Renal cortex interstitium (tissue), 15 donors: ENCODE data around the gene CCDC179. TPM values are rescaled to one million over a fixed set of nuclear protein-coding genes. Genes with fewer than 3 reads are reported as not detected.

Experiments used
- DNase-seq, 11 donors: peaks; one replicate each; pipeline ENCODE4 v3.0.0-alpha.2; 2013; ENCODE audit warnings: low read depth in 9 of 11, low spot score in 4 of 11; ENCODE audit errors: extremely low read depth in 1 of 11
- long read RNA-seq, 16 experiments: transcript quantifications; one replicate each; lab custom pipeline, GENCODE V29; 2026
- polyA plus RNA-seq, 3 donors: library from polyadenylated mRNA; unstranded; fragments of 120-200 nt; gene quantifications; one replicate each; pipeline ENCODE4 v1.2.1, GENCODE V29; 2013; ENCODE audit not compliant: insufficient read length in 3 of 3

The CCDC179 gene
- not detected for polyA plus RNA-seq
- long read RNA-seq, donor 1, result 0 reads
- long read RNA-seq, donor 2, result 0 reads
- long read RNA-seq, donor 3, result 0 reads
- long read RNA-seq, donor 4, result 0 reads
- long read RNA-seq, donor 5, result 0 reads
- long read RNA-seq, donor 6, result 0 reads
- long read RNA-seq, donor 7, result 0 reads
- long read RNA-seq, donor 8, result 0 reads
- long read RNA-seq, donor 9, result 0 reads
- long read RNA-seq, donor 10, result 0 reads
- long read RNA-seq, donor 11, result 0 reads
- long read RNA-seq, donor 12, result 0 reads
- long read RNA-seq, donor 13, result 0 reads
- long read RNA-seq, donor 14, result 0 reads
- long read RNA-seq, donor 15, result 0 reads
- long read RNA-seq, donor 16, result 0 reads

DNA sequence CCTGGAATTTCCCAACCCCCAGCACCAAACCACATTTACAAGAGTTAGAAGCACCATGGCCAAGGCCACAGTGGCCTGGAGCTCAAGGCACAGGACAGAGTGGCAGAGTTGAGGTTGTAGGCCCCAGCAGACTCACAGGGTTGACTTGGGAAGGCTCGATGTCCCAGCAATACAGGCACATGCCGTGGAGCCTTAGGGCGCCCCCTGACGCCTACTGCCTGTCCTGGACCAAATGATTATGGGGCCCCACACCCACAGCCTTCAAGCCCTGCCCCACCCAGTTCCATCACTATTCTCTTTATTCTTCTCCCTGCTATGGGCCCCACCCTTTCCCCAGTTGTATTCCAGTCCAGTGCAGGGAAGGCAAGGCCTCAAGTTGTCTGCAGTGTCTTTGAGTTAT is at the start of gene CCDC179:
Gene CCDC179 (minus strand): TSS at position 234 of the 400 bp plus-strand sequence. CDS start 53 bp downstream, at position 181.
- DNase-seq, result no peak

GRCh38 chr11:22903782-22904181 is 43.5 kb upstream of the CCDC179 start:
- DNase-seq, result no peak

- no peak for DNase-seq
These were observed 41.3 kb upstream of the CCDC179 start for GRCh38 chr11:22901603-22902002.

- DNase-seq, result no peak
These were observed 40.7 kb upstream of the CCDC179 start for GRCh38 chr11:22900764-22901486.

DNA sequence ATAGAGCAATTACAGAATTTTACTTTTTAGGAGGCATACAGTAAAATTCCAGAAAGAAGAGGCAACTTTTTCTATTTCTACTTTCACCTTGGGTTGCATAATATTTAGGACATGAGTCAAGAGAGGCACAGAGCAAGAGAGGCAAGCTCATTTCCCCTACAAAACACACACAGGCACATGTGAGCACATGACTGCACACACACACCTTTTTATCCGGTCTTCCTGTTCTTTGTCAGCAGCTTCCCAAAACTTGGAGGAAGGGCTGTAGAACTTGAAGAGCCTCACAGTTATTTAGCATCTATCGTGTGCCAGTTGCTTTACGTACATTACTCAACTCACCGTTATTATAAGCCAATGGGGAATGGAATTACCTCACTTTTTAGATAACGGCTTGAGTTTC is 37.8 kb upstream of the CCDC179 start:
- no peak for DNase-seq

GRCh38 chr11:22890227-22890626 is 30.0 kb upstream of the CCDC179 start:
- DNase-seq, result no peak

- DNase-seq, result no peak
These were observed 23.9 kb upstream of the CCDC179 start for GRCh38 chr11:22884217-22884616.

GRCh38 chr11:22879630-22880029 is 19.4 kb upstream of the CCDC179 start:
- DNase-seq, result no peak

DNA sequence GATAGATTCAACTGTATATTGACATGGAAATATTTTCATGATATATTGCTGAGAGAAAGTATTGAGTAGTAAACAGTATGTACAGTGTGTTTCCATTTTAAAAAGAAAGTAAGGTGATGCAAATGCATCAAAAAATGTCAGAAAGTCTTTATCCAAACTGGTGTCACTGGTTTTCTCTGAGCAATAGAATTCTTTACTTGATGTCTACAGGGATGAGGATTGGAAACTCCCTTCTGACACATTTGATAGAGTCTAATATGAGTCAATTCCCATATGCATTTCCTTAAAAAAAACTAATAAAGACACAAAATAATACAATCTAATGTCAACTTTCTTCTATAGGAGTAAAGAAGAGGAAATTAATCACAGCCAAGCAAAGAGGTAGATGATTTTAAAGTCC is 18.3 kb upstream of the CCDC179 start:
- no peak for DNase-seq

DNA sequence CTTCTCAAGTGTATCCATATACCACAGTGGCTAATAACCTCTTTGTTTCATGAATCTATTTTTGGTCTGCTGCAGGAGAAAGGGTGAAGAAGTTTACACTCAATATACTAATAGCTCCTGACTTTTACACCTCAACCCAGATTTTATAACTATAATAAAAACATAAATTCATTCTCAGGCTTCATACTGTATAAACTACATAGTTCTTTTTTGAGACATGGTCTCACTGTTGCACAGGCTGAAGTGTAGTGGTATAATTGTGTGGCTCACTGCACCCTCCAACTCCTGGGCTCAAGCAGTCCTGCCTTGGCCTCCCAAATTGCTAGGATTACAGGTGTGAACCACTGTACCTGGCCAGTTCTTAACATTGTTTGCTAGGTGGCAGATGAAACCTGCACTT is 17.8 kb upstream of the CCDC179 start:
- DNase-seq, result no peak

- DNase-seq, result peak; percentile 51 to 86 (median 73)
These were observed 15.7 kb upstream of the CCDC179 start for GRCh38 chr11:22875869-22876473.

GRCh38 chr11:22869325-22869724 is 9.1 kb upstream of the CCDC179 start:
- no peak for DNase-seq

DNA sequence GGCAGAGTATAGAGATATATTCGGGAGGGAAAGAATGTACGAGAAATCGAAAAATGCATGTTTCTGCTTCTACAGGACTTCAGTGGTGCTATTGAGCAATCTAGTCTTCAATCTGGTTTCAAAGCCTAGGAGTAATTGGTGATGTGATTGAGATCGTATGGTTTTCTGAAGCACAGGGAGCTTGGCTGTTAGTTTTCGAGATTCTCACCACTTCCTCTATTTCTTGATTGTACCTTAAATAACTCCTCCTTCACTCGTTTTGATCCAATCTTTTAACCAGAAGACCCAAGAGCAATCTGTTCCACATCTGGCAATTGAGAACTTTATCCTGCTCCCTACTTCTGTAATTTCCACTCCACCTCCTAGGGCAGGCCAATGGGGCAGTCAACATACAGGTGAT is 518 bp downstream of the CCDC179 start:
- DNase-seq, result no peak

DNA sequence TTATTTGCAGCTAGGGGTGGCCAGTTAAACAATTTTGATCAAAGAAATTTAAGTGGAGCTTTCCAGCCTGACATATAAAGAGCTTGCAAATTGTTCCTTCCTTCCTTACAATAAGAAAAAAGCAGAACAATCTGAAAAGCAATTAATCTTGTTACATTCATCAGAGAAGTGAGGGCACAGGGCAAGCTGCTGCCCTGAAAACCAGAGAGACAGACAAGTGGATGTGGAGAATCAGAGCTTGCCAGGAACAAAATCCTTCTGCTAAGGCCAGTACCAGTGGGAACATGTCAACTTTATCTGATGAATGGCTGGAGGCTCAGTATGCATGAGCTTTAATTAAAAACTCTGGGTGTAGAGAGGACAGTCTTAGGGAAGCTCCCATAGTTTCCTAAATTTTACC is 8.8 kb downstream of the CCDC179 start:
- DNase-seq, result no peak

GRCh38 chr11:22846726-22847125 is 13.5 kb downstream of the CCDC179 start:
- DNase-seq, result no peak

GRCh38 chr11:22832315-22833015 is 27.8 kb downstream of the CCDC179 start:
- DNase-seq, result no peak

- no peak for DNase-seq
These were observed 30.2 kb downstream of the CCDC179 start for GRCh38 chr11:22830082-22830414.

DNA sequence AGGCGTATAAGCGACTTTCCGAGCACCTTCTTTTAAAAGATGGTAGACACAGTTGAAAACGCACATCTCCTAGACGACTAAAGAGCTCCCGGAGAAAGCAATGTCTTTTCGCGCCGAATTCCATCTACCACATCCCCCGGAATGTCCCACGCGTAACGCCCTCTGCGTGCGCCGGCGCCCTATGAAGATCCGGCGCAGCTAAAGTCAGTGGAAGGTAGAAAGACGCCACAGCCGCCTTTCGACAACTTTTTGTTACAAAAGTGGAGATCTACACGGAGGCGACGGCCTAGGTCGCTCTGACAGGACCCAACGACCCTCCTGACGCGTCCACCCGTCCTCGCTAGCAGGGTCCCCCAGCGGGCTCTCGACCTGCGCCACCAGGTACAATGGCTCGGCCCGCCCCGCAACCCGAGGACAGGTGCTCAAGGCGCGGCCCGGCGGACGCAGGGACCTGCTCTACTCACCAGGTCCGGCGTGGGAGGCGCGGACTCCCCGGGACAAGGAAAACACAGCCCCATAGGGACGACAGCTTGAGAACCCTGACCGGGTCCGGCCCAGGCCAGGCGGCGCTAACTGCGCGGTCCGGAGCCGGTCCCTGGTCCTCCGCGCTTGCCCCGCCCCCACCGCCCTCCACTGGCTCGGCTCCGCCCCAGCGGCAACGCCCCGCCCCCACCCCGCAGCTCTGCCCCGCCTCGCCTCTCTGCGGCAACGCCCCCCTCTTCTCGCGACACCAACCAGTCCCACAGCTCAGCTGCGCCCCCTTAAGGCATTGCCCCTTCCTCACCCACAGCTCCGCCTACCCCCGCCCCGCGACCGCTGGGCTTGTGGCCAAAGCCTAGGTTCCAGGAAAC is 30.8 kb downstream of the CCDC179 start, which contains the start of gene SVIP:
Gene SVIP (minus strand): TSS at position 571 of the 851 bp plus-strand sequence. CDS start 53 bp downstream, at position 518.
- DNase-seq, result peak; percentile 73 to 88 (median 86)

GRCh38 chr11:22828373-22828772 is 31.9 kb downstream of the CCDC179 start:
- no peak for DNase-seq
